H1 (cell line): ENCODE data around the gene OR10A6.
A peak's percentile ranks its signal among the peaks of the same experiment; 100 is the strongest.

Experiments used
- ASH2L ChIP-seq: fragments of 200-600, 300-600 bp; sonication (generic); IDR thresholded peaks from one replicate; pipeline ENCODE4 v1.7.1; 2017; ENCODE audit warnings: low read length
- CBX5 ChIP-seq: fragments of 300-800, 300-1000 bp; sonication (generic); IDR thresholded peaks from 2 replicates; pipeline ENCODE4 v1.7.1; 2016; ENCODE audit warnings: antibody characterized with exemption, low read length, low read depth
- EZH2 ChIP-seq: fragments of 200-600 bp; sonication (generic); IDR thresholded peaks from 2 replicates; pipeline ENCODE4 v1.7.1; 2012; ENCODE audit warnings: low read depth, mild to moderate bottlenecking, moderate library complexity, low read length, inconsistent platforms; ENCODE audit not compliant: severe bottlenecking
- GABPA ChIP-seq: IDR thresholded peaks from 2 replicates; pipeline ENCODE4 v1.6.1; 2011; ENCODE audit warnings: mild to moderate bottlenecking, low read length, moderate library complexity, borderline replicate concordance; ENCODE audit not compliant: insufficient read depth
- POLR2AphosphoS5 ChIP-seq: IDR thresholded peaks from 2 replicates; pipeline ENCODE4 v1.6.1; 2011; ENCODE audit warnings: low read depth, low read length
- RAD21 ChIP-seq, 2 experiments: IDR thresholded peaks in 1 of 2; conservative IDR thresholded peaks in 1 of 2; 2 replicates each; pipeline ENCODE4 v1.6.1; 2011; ENCODE audit warnings: low read depth in 2 of 2, low read length in 2 of 2, improper control_type of control experiment in 1 of 2, inconsistent platforms in 1 of 2, mild to moderate bottlenecking in 1 of 2, moderate library complexity in 1 of 2
- RFX5 ChIP-seq: IDR thresholded peaks from 2 replicates; pipeline ENCODE4 v1.6.1; 2011; ENCODE audit warnings: low read depth, low read length, improper control_type of control experiment, borderline replicate concordance
- YY1 ChIP-seq: IDR thresholded peaks from 2 replicates; pipeline ENCODE4 v1.6.1; 2011; ENCODE audit warnings: low read depth, mild to moderate bottlenecking, low read length
- TF ChIP-seq, protein P1 (sequence below): IDR thresholded peaks from 2 replicates; pipeline ENCODE4 v1.6.1; 2011; ENCODE audit warnings: low read length, improper control_type of control experiment
- TF ChIP-seq, protein P2 (sequence below), 3 experiments: IDR thresholded peaks; 1 replicate in 2 of 3; 2 replicates in 1 of 3; pipeline versions ENCODE4 v1.5.1 to v1.6.1; 2011; ENCODE audit warnings: low read length in 3 of 3, mild to moderate bottlenecking in 3 of 3, inconsistent platforms in 2 of 3, low read depth in 1 of 3, moderate library complexity in 1 of 3; ENCODE audit not compliant: insufficient read depth in 1 of 3; ENCODE audit errors: control extremely low read depth in 1 of 3
- TF ChIP-seq, protein P3 (sequence below): IDR thresholded peaks from 2 replicates; pipeline ENCODE4 v1.6.1; 2012; ENCODE audit warnings: inconsistent platforms

GRCh38 chr11:7904917-7905316 is 26.2 kb downstream of the OR10A6 start:
- TF ChIP-seq RFX5 (no peak), CBX5 (no peak), ASH2L (no peak), EZH2 (no peak), YY1 (no peak), RAD21 (IDR thresholded peaks at IDR 0.05 in 1 of 2, conservative IDR thresholded peaks at IDR 0.05 in 1 of 2; ENCODE audit: low read depth in 2 of 2, low read length in 2 of 2) (peak; percentile 69 to 73), POLR2AphosphoS5 (no peak), GABPA (no peak)
- TF ChIP-seq, protein P1, sequence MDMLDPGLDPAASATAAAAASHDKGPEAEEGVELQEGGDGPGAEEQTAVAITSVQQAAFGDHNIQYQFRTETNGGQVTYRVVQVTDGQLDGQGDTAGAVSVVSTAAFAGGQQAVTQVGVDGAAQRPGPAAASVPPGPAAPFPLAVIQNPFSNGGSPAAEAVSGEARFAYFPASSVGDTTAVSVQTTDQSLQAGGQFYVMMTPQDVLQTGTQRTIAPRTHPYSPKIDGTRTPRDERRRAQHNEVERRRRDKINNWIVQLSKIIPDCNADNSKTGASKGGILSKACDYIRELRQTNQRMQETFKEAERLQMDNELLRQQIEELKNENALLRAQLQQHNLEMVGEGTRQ, result no peak
- TF ChIP-seq, protein P2, sequence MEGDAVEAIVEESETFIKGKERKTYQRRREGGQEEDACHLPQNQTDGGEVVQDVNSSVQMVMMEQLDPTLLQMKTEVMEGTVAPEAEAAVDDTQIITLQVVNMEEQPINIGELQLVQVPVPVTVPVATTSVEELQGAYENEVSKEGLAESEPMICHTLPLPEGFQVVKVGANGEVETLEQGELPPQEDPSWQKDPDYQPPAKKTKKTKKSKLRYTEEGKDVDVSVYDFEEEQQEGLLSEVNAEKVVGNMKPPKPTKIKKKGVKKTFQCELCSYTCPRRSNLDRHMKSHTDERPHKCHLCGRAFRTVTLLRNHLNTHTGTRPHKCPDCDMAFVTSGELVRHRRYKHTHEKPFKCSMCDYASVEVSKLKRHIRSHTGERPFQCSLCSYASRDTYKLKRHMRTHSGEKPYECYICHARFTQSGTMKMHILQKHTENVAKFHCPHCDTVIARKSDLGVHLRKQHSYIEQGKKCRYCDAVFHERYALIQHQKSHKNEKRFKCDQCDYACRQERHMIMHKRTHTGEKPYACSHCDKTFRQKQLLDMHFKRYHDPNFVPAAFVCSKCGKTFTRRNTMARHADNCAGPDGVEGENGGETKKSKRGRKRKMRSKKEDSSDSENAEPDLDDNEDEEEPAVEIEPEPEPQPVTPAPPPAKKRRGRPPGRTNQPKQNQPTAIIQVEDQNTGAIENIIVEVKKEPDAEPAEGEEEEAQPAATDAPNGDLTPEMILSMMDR (IDR thresholded peaks at IDR 0.05; ENCODE audit: control extremely low read depth in 1 of 3, insufficient read depth in 1 of 3, low read depth in 1 of 3, low read length in 3 of 3), result peak in 2 of 3 experiments; percentile 50 to 63; a peak in 3 of 4 replicates
- TF ChIP-seq, protein P3, sequence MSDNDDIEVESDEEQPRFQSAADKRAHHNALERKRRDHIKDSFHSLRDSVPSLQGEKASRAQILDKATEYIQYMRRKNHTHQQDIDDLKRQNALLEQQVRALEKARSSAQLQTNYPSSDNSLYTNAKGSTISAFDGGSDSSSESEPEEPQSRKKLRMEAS, result no peak
